Loucy (cell line): Measurements from ENCODE around the gene FOXO6.

ENCODE experiments used
- EZH2phosphoT487 ChIP-seq: fragments of 200-600 bp; IDR thresholded peaks from 2 replicates; pipeline ENCODE4 v1.6.1; 2018; ENCODE audit warnings: antibody characterized with exemption, mild to moderate bottlenecking, moderate library complexity, borderline replicate concordance
- TF ChIP-seq, protein P1 (sequence below): fragments of 200-600 bp; sonication (generic); conservative IDR thresholded peaks from 2 replicates; pipeline ENCODE4 v1.5.1; 2014; ENCODE audit warnings: mild to moderate bottlenecking, antibody characterized with exemption, low read length

DNA sequence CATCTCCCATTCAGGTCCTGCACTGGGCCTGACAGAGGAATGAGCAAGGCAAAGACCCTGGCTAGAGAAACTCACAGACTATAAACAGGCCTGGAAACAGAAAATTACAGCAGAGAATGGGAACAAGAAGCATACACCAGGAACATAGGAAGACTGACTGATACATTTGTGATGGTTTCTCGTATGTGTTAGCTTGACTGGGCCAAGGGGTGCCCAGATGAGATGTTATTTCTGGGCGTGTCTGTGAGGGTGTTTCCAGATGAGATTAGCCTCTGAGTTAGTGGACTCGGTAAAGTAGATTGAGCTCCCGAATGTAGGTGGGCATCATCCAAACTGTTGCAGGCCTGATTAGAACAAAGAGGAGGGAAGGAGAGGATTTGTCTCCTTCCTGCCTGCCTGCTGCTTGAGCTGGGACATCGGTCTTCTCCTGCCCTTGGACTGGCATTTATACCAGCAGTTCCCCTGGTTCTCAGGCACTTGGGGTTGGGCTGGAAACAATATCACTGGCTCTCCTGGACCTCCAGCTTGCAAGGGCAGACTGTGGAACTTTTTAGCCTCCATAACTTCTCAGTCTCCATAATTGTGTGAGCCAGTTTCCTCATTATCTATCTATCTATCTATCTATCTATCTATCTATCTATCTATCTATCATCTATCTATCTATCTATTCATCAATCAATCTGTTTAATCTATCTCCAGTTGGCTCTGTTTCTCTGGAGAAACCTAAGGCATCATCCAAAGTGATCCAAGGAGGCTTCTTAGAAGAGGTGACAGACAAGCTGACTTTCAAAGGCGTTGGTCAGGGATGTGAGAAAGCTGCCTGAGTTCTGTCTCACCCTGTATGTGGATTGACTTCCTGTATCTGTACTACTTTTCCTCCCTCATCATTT lies 9.7 kb upstream of the FOXO6 start:
- TF ChIP-seq, protein P1, sequence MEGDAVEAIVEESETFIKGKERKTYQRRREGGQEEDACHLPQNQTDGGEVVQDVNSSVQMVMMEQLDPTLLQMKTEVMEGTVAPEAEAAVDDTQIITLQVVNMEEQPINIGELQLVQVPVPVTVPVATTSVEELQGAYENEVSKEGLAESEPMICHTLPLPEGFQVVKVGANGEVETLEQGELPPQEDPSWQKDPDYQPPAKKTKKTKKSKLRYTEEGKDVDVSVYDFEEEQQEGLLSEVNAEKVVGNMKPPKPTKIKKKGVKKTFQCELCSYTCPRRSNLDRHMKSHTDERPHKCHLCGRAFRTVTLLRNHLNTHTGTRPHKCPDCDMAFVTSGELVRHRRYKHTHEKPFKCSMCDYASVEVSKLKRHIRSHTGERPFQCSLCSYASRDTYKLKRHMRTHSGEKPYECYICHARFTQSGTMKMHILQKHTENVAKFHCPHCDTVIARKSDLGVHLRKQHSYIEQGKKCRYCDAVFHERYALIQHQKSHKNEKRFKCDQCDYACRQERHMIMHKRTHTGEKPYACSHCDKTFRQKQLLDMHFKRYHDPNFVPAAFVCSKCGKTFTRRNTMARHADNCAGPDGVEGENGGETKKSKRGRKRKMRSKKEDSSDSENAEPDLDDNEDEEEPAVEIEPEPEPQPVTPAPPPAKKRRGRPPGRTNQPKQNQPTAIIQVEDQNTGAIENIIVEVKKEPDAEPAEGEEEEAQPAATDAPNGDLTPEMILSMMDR, result no peak
- TF ChIP-seq EZH2phosphoT487, result no peak
